Epithelial cell of esophagus (primary cell): ENCODE results near the gene TIMM8B.

Experiments
- DNase-seq: peaks from one replicate; pipeline ENCODE4 v3.0.0; 2010; ENCODE audit warnings: low read depth
- H3K4me3 ChIP-seq: 2 replicates; pipeline ENCODE4 v1.5.1; 2011; ENCODE audit warnings: mild to moderate bottlenecking, low read length, control low read depth
- TF ChIP-seq, protein P1 (sequence below): IDR thresholded peaks from 2 replicates; pipeline ENCODE4 v1.5.1; 2011; ENCODE audit warnings: low read depth, mild to moderate bottlenecking, low read length, control low read depth, inconsistent platforms; ENCODE audit not compliant: insufficient read depth; ENCODE audit errors: missing control alignments

The TIMM8B gene

DNA sequence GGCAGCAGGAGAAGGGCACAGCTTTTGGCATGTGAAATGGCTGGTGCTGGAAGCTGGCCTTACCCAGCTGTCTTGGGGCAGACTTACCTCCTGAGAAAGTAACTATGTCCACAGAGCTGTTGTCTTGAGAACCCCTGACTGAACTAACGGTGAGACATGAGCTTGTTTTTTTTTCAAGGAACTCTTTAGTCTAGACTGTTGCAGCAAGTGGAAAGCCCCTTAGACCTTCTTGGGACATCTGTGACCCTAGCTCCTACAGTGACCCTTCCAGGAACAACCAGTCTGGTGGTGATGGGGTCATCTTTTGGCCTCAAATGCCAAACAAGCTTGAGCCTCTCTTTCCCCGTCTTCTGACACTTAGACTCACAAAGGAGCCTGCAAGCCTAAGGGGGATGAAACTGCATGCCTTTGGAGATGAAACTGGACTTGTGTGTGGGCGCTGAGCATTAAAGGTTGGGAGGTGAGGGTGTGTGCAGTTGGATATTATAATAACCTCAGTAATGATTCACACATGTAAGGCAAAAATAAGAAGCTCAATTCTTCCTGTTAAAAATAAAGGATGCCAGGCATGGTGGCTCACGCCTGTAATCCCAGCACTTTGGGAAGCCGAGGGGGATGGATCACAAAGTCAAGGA lies 35.5 kb upstream of the TIMM8B start:
- TF ChIP-seq, protein P1, sequence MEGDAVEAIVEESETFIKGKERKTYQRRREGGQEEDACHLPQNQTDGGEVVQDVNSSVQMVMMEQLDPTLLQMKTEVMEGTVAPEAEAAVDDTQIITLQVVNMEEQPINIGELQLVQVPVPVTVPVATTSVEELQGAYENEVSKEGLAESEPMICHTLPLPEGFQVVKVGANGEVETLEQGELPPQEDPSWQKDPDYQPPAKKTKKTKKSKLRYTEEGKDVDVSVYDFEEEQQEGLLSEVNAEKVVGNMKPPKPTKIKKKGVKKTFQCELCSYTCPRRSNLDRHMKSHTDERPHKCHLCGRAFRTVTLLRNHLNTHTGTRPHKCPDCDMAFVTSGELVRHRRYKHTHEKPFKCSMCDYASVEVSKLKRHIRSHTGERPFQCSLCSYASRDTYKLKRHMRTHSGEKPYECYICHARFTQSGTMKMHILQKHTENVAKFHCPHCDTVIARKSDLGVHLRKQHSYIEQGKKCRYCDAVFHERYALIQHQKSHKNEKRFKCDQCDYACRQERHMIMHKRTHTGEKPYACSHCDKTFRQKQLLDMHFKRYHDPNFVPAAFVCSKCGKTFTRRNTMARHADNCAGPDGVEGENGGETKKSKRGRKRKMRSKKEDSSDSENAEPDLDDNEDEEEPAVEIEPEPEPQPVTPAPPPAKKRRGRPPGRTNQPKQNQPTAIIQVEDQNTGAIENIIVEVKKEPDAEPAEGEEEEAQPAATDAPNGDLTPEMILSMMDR, result no peak
- no peak overlapping the region for H3K4me3 ChIP-seq
- peak; percentile 55 for DNase-seq

DNA sequence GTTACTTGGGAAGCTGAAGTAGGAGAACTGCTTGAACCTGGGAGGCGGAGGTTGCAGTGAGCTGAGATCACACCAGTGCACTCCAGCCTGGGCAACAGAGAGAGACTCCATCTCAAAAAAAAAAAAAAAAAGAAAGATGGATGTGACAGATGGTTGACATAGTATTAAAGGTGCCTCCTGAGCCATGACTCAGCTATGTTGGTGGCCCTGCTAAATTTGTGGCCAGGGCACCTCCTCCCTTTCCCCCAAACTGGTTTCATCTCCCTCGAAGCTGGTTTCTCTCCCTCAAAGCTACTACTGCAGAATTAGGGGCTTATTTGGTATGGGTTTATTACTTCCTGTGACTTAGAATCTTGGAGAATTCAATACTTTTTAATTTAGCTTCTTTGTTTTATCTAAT lies 31.6 kb upstream of the TIMM8B start:
- TF ChIP-seq, protein P1, result no peak
- H3K4me3 ChIP-seq, result no peak overlapping the region
- no peak for DNase-seq

DNA sequence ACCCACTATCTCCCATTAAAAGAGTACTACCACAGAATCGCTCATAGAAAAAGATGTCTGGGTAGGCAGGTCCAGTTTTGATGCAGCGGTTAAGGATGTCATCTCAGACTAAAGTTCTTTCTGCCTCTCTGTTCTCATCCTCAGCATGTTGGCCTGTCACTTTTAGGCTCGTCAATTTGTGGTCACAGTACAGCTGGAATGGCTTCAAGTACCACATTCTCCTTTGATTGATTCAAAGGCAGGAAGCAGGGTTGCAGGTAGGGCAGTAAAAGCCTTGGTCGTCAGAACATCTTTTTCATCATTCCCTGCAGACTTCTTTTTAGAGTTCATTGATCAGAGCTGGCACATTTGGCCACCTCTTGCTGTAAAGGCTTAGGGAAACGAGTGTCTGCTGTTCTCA lies 28.8 kb upstream of the TIMM8B start:
- TF ChIP-seq, protein P1, result no peak
- no peak overlapping the region for H3K4me3 ChIP-seq
- no peak for DNase-seq

DNA sequence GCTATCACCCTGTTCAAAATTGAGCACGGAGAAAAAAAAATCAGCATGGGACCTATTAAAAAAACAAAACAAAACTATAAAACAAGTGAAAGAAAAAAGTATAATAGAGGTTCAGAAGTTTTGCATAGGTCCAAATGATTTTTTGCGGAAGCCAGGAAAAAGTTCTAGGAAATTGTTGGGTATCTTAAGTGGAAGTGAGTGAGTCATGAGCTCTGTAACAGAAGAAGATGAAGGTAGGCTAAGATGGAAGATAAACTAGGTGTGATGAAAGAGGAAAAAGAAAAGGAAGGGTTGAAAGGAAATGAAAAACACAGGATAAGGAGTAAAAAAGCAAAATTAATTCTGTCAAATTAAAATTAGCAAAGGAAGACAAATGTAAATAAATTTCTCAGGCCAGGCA lies 27.9 kb upstream of the TIMM8B start:
- TF ChIP-seq, protein P1, result no peak
- no peak overlapping the region for H3K4me3 ChIP-seq
- DNase-seq, result no peak

DNA sequence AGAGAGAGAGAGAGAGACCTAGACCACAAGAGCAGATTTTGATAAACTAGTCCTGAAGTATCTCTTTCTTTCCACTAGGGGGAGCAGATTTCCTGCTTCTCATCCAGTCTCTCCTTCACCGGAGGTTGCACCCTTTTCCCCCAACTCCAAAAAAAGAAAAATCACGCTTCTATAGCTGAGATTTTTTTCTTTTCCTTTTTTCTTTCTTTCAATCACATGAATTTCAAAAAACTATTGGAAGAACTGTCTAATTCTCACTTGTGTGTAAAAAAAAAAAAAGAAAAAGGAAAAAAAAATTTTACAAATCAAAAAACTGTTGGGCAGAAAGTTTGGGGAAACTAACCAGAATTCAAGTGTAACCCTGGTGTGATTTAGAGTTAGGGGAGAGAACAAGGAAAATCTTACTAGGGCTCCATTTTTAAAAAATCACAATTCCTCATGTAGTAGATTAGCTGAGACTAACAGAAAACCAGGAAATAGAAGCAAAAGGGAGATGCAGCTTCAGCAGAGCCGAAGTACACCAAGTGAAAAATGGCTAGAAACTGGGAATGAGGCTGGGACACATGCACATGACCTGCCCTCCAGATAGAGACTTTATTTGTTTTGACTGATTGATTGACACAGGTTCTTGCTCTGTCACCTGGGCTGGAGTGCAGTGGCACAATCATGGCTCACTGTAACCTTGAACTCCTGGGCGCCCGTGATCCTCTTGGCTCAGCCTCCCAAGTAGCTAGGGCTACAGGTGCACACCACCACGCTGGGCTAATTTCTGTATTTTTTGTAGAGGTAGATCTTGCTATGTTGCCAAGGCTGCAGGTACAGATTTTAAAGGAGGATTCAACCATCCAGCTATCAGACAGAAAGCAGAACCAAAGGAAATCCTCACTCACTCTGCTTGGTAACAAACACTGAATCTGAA lies 27.2 kb upstream of the TIMM8B start:
- DNase-seq, result peak; percentile 69
- H3K4me3 ChIP-seq, result no peak overlapping the region
- TF ChIP-seq, protein P1, result peak; percentile 72

GRCh38 chr11:112106070-112106469 lies 19.5 kb upstream of the TIMM8B start:
- DNase-seq, result peak; percentile 53
- TF ChIP-seq, protein P1, result no peak
- no peak overlapping the region for H3K4me3 ChIP-seq
